Thyroid gland (tissue), 4 donors: ENCODE results near the gene TTC34. TPM values are rescaled to one million over a fixed set of nuclear protein-coding genes. Genes with fewer than 3 reads are reported as not detected.
A peak's percentile ranks its signal among the peaks of the same experiment; 100 is the strongest.

Experiments
- DNase-seq, 2 donors: peaks; one replicate each; pipeline ENCODE4 v3.0.0-alpha.2; 2019
- H3K27ac ChIP-seq, 3 donors: fragments of 200-600 bp; sonication (generic); 1 replicate in 2 of 3; 2 replicates in 1 of 3; pipeline ENCODE4 v1.5.1; 2016 to 2019; ENCODE audit warnings: mild to moderate bottlenecking in 1 of 3, moderate library complexity in 1 of 3
- H3K27me3 ChIP-seq: fragments of 200-600 bp; sonication (generic); one replicate; pipeline ENCODE4 v1.5.1; 2019
- H3K36me3 ChIP-seq, 2 donors: fragments of 200-600 bp; sonication (generic); one replicate each; pipeline ENCODE4 v1.5.1; 2016 to 2019
- H3K4me1 ChIP-seq, 2 donors: fragments of 200-600 bp; sonication (generic); one replicate each; pipeline ENCODE4 v1.5.1; 2017 to 2019
- H3K4me3 ChIP-seq, 3 donors: fragments of 200-600 bp; sonication (generic); replicated peaks in 1 of 3; 1 replicate in 2 of 3; 2 replicates in 1 of 3; pipeline ENCODE4 v1.5.1; 2016; ENCODE audit warnings: mild to moderate bottlenecking in 1 of 3
- H3K9me3 ChIP-seq: fragments of 200-600 bp; sonication (generic); one replicate; pipeline ENCODE4 v1.5.1; 2017
- CTCF ChIP-seq, 6 experiments: fragments of 200-600 bp in 3 of 6; fragments of 450-650 bp in 3 of 6; sonication (generic) in 3 of 6; IDR thresholded peaks; one replicate each; pipeline ENCODE4 v1.5.1; 2016 to 2019; ENCODE audit warnings: antibody characterized with exemption in 6 of 6, mild to moderate bottlenecking in 2 of 6, inconsistent platforms in 1 of 6, moderate library complexity in 1 of 6
- POLR2A ChIP-seq, 2 donors: fragments of 450-650 bp; IDR thresholded peaks; one replicate each; pipeline ENCODE4 v1.6.1; 2017; ENCODE audit warnings: antibody characterized with exemption in 2 of 2, mild to moderate bottlenecking in 2 of 2, moderate library complexity in 1 of 2
- WGBS, 2 donors: methylation state at CpG; one replicate each; pipeline ENCODE4 v1.1.5; 2017; 5-methylcytosine and 5-hydroxymethylcytosine counted together
- intact Hi-C: fragments of 100-400 bp; cut with DNase I; formaldehyde crosslinking; loops from one replicate; pipeline ENCODE4 v1.15.1; 2023
- total RNA-seq, 4 donors: library from RNA; depleted of rRNA; stranded (reverse); fragments of >200 nt; gene quantifications; one replicate each; pipeline ENCODE4 v1.2.3, GENCODE V29; 2016

Gene TTC34
- total RNA-seq, 4 donors from 2014 or later, result 0.81 to 2.2 (median 1.9) TPM

GRCh38 chr1:2644171-2644570, 157.3 kb downstream of the TTC34 start:
- 92 to 95% methylated on average over 4 of the region's 14 CpGs for WGBS, 2 donors

GRCh38 chr1:2643414-2644077, 157.9 kb downstream of the TTC34 start:
- peaks cover 14 to 18% of the 10 kb centered on the region in 2 donors for H3K4me1 ChIP-seq
- TF ChIP-seq POLR2A (IDR thresholded peaks at IDR 0.05) (no peak), CTCF (IDR thresholded peaks at IDR 0.05) (no peak)
- intact Hi-C loops, result loop anchor here (10.0 kb wide), 1 partner anchor 119 kb away; the partner anchor contains the start of gene PANK4
- H3K36me3 ChIP-seq, result no peaks in the 10 kb centered on the region
- peak overlapping the region; percentile 69 to 99 (median 93) for H3K4me3 ChIP-seq
- H3K9me3 ChIP-seq, result no peaks in the 10 kb centered on the region
- no peak for DNase-seq
- 19 to 39% methylated on average over 5 to 15 of the region's 24 CpGs for WGBS, 2 donors
- H3K27me3 ChIP-seq, result no peaks in the 10 kb centered on the region
- H3K27ac ChIP-seq, result no peak overlapping the region

More at GRCh38 chr1:2644171-2644570, 157.3 kb downstream of the TTC34 start:
- Histone ChIP-seq H3K36me3 (no peaks in the 10 kb centered on the region), H3K4me1 (peaks cover 14 to 18% of the 10 kb centered on the region in 2 donors), H3K4me3 (no peak overlapping the region), H3K27ac (no peak overlapping the region), H3K9me3 (no peaks in the 10 kb centered on the region), H3K27me3 (no peaks in the 10 kb centered on the region)
- intact Hi-C loops, result loop anchor here (10.0 kb wide), 1 partner anchor 119 kb away; the partner anchor contains the start of gene PANK4
- TF ChIP-seq POLR2A (IDR thresholded peaks at IDR 0.05) (no peak), CTCF (IDR thresholded peaks at IDR 0.05) (no peak)
- DNase-seq, result no peak

- Histone ChIP-seq H3K27ac (peak overlapping the region; percentile 72 to 88 (median 78)), H3K4me1 (peaks cover 14 to 18% of the 10 kb centered on the region in 2 donors), H3K9me3 (no peaks in the 10 kb centered on the region), H3K4me3 (peak overlapping the region; percentile 69 to 99 (median 93)), H3K36me3 (no peaks in the 10 kb centered on the region), H3K27me3 (no peaks in the 10 kb centered on the region)
- peak; percentile 94 for DNase-seq
- TF ChIP-seq CTCF (IDR thresholded peaks at IDR 0.05) (peak in 3 of 6 experiments; percentile 4 to 31 (median 30)), POLR2A (IDR thresholded peaks at IDR 0.05) (peak in 1 of 2 donors; percentile 92)
- intact Hi-C loops, result loop anchor here (10.0 kb wide), 1 partner anchor 118 kb away; the partner anchor contains the start of gene PANK4
- WGBS, 2 donors, result 0% methylated on average over 12 to 26 of the region's 84 CpGs
Observed at GRCh38 chr1:2642560-2643413, 158.7 kb downstream of the TTC34 start.

DNA sequence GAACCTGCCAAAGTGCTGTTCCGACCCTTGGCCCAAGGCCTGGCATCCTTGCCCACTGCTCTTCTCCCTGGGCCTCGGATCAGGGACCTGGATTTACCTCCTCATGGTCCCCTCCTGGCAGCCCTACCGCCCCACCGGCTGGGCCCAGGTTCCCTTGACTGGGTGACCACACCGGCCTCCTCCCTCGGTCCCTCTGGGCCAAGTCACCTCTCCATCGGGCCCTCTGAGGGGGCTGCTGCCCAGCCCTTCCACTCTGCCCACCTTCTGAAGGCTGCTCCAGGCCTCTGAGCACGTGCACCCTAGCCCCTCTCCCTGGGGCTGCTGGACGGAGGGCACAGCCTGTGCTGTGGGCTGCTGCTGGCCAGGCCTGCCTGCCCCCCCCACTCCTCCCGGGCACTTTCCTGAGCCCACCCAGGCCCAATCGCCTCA, 159.3 kb downstream of the TTC34 start:
- peaks cover 14 to 18% of the 10 kb centered on the region in 2 donors for H3K4me1 ChIP-seq
- H3K9me3 ChIP-seq, result no peaks in the 10 kb centered on the region
- WGBS, 2 donors, result 10 to 35% methylated on average over 6 to 9 of the region's 11 CpGs
- intact Hi-C loops, result loop anchor here (10.0 kb wide), 1 partner anchor 117 kb away; the partner anchor contains the start of gene PANK4
- no peak overlapping the region for H3K27ac ChIP-seq
- DNase-seq, result no peak
- no peaks in the 10 kb centered on the region for H3K36me3 ChIP-seq
- H3K4me3 ChIP-seq, result peak overlapping the region; percentile 69 to 99 (median 93)
- no peak for TF ChIP-seq CTCF (IDR thresholded peaks at IDR 0.05)
- no peak for TF ChIP-seq POLR2A (IDR thresholded peaks at IDR 0.05)
- no peaks in the 10 kb centered on the region for H3K27me3 ChIP-seq
